Stimulated activated CD8-positive, alpha-beta memory T cell treated with anti-CD3 and anti-CD28 coated beads, Interleukin-2, amount 100 ng/mL, for 1 hour (primary cell): ENCODE results near the gene LIMK2.
"Not testable (repeated sequence)": the region's sequence is repeated elsewhere in the genome, so short reads cannot be mapped to it uniquely, and the experiment has no call there.

ENCODE experiments used
- DNase-seq, 2 donors: peaks; one replicate each; pipeline ENCODE4 v3.0.0-alpha.2; 2020; ENCODE audit warnings: low read depth in 2 of 2

Gene LIMK2

GRCh38 chr22:31211482-31211861 is 626 bp upstream of the LIMK2 start:
- no peak for DNase-seq

GRCh38 chr22:31212783-31213629 is 908 bp downstream of the LIMK2 start:
- no peak for DNase-seq

GRCh38 chr22:31215018-31215535 is 3.0 kb downstream of the LIMK2 start:
- DNase-seq, result no peak

GRCh38 chr22:31218565-31219262 is 6.6 kb downstream of the LIMK2 start:
- no peak for DNase-seq

GRCh38 chr22:31221084-31221483 is 9.0 kb downstream of the LIMK2 start:
- DNase-seq, result no peak

GRCh38 chr22:31222736-31223135 is 10.6 kb downstream of the LIMK2 start:
- DNase-seq, result no peak

GRCh38 chr22:31223786-31224191 is 11.7 kb downstream of the LIMK2 start:
- no peak for DNase-seq

GRCh38 chr22:31224691-31225090 is 12.6 kb downstream of the LIMK2 start:
- DNase-seq, result not testable (repeated sequence)

GRCh38 chr22:31227186-31227585 is 15.1 kb downstream of the LIMK2 start:
- DNase-seq, result no peak

GRCh38 chr22:31229402-31230079 is 17.4 kb downstream of the LIMK2 start:
- DNase-seq, result no peak

- DNase-seq, result no peak
Observed at GRCh38 chr22:31230155-31230870, 18.2 kb downstream of the LIMK2 start.

- DNase-seq, result peak in 1 of 2 donors; percentile 31
Observed at GRCh38 chr22:31230871-31231621, 18.9 kb downstream of the LIMK2 start.

- DNase-seq, result no peak
Observed at GRCh38 chr22:31233001-31233400, 20.9 kb downstream of the LIMK2 start.

GRCh38 chr22:31235081-31235480 is 23.0 kb downstream of the LIMK2 start:
- no peak for DNase-seq

- DNase-seq, result not testable (repeated sequence)
Observed at GRCh38 chr22:31236044-31236443, 23.9 kb downstream of the LIMK2 start.

GRCh38 chr22:31238057-31238456 is 26.0 kb downstream of the LIMK2 start:
- no peak for DNase-seq

- DNase-seq, result no peak
Observed at GRCh38 chr22:31239771-31240370, 27.8 kb downstream of the LIMK2 start.

GRCh38 chr22:31241200-31241599 is 29.1 kb downstream of the LIMK2 start:
- DNase-seq, result no peak

GRCh38 chr22:31241936-31242335 is 29.8 kb downstream of the LIMK2 start:
- DNase-seq, result no peak

GRCh38 chr22:31243339-31244045 is 31.4 kb downstream of the LIMK2 start:
- DNase-seq, result no peak
